HG03135 (cell line): ENCODE data around the gene FCHO2.
A peak's percentile ranks its signal among the peaks of the same experiment; 100 is the strongest.
"Not testable (repeated sequence)": the region's sequence is repeated elsewhere in the genome, so short reads cannot be mapped to it uniquely, and the experiment has no call there.

Source experiments
- ATAC-seq: cut with Tn5 transposase; IDR thresholded peaks from one replicate; pipeline ENCODE4 v1.9.1; 2021; ENCODE audit warnings: mild to moderate bottlenecking, moderate library complexity; ENCODE audit not compliant: unreplicated experiment

The FCHO2 gene

GRCh38 chr5:72955768-72956323, at the start of gene FCHO2:
TSS of gene FCHO2 (plus strand) at chr5:72956041. CDS start at chr5:72956097, 56 bp downstream.
- ATAC-seq, result peak; percentile 95

- ATAC-seq, result no peak
Measured at GRCh38 chr5:72906806-72907205, 49.0 kb upstream of the FCHO2 start.

- no peak for ATAC-seq
Measured at GRCh38 chr5:72908664-72909063, 47.2 kb upstream of the FCHO2 start.

- ATAC-seq, result no peak
Measured at GRCh38 chr5:72917371-72917776, 38.5 kb upstream of the FCHO2 start.

GRCh38 chr5:72920690-72921502, 34.9 kb upstream of the FCHO2 start:
- ATAC-seq, result no peak

- ATAC-seq, result no peak
Measured at GRCh38 chr5:72921886-72922285, 34.0 kb upstream of the FCHO2 start.

- ATAC-seq, result no peak
Measured at GRCh38 chr5:72922422-72922821, 33.4 kb upstream of the FCHO2 start.

GRCh38 chr5:72925336-72926010, 30.4 kb upstream of the FCHO2 start:
- ATAC-seq, result no peak

- ATAC-seq, result not testable (repeated sequence)
Measured at GRCh38 chr5:72932686-72933085, 23.2 kb upstream of the FCHO2 start.

- not testable (repeated sequence) for ATAC-seq
Measured at GRCh38 chr5:72934953-72935725, 20.7 kb upstream of the FCHO2 start.

GRCh38 chr5:72936893-72937292, 18.9 kb upstream of the FCHO2 start:
- no peak for ATAC-seq

- no peak for ATAC-seq
Measured at GRCh38 chr5:72937517-72938061, 18.3 kb upstream of the FCHO2 start.

GRCh38 chr5:72938206-72938605, 17.6 kb upstream of the FCHO2 start:
- ATAC-seq, result no peak

- no peak for ATAC-seq
Measured at GRCh38 chr5:72940082-72940481, 15.8 kb upstream of the FCHO2 start.

GRCh38 chr5:72943307-72943706, 12.5 kb upstream of the FCHO2 start:
- ATAC-seq, result no peak

GRCh38 chr5:72947498-72947897, 8.3 kb upstream of the FCHO2 start:
- no peak for ATAC-seq

- no peak for ATAC-seq
Measured at GRCh38 chr5:72949481-72949880, 6.4 kb upstream of the FCHO2 start.

GRCh38 chr5:72951671-72952468, 4.0 kb upstream of the FCHO2 start:
- ATAC-seq, result no peak

GRCh38 chr5:72954389-72954788, 1.5 kb upstream of the FCHO2 start:
- ATAC-seq, result no peak

GRCh38 chr5:72955143-72955767, 586 bp upstream of the FCHO2 start:
- peak; percentile 43 for ATAC-seq
